Effector memory CD8-positive, alpha-beta T cell (primary cell): ENCODE data around the gene XAB2.

Experiments
- ATAC-seq: fragments of 150-1000 bp; cut with Tn5 transposase; replicated peaks from 2 replicates; pipeline ENCODE4 v1.10.0; 2021; ENCODE audit warnings: mild to moderate bottlenecking, moderate library complexity
- DNase-seq, 3 experiments: peaks; one replicate each; pipeline ENCODE4 v3.0.0; 2021
- H3K27ac Mint-ChIP-seq, 2 donors: one replicate each; pipeline ENCODE4 v1.8.0; 2022; ENCODE audit warnings: mild to moderate bottlenecking in 2 of 2, mixed read lengths in 2 of 2, moderate library complexity in 2 of 2
- H3K27me3 Mint-ChIP-seq, 2 donors: one replicate each; pipeline ENCODE4 v1.8.0; 2022; ENCODE audit warnings: mixed read lengths in 2 of 2
- H3K36me3 Mint-ChIP-seq: one replicate; pipeline ENCODE4 v1.8.0; 2022; ENCODE audit warnings: mild to moderate bottlenecking, moderate library complexity, mixed read lengths; ENCODE audit not compliant: insufficient read depth
- H3K4me1 Mint-ChIP-seq, 2 donors: one replicate each; pipeline ENCODE4 v1.8.0; 2022; ENCODE audit warnings: low read depth in 2 of 2, mixed read lengths in 2 of 2
- H3K4me3 Mint-ChIP-seq, 2 donors: one replicate each; pipeline ENCODE4 v1.8.0; 2022; ENCODE audit warnings: mild to moderate bottlenecking in 2 of 2, mixed read lengths in 2 of 2, moderate library complexity in 2 of 2
- H3K9me3 Mint-ChIP-seq, 2 donors: one replicate each; pipeline ENCODE4 v1.8.0; 2022; ENCODE audit warnings: mixed read lengths in 2 of 2

The XAB2 gene

GRCh38 chr19:7606289-7606688, 23.1 kb downstream of the XAB2 start:
- peaks cover 0 to 3% of the 10 kb centered on the region in 2 donors for H3K4me1 Mint-ChIP-seq
- DNase-seq: no peak
- H3K9me3 Mint-ChIP-seq: peaks cover 0 to 1% of the 10 kb centered on the region in 2 donors
- H3K27me3 Mint-ChIP-seq: peaks cover 32 to 47% of the 10 kb centered on the region in 2 donors
- H3K27ac Mint-ChIP-seq: no peak overlapping the region
- no peak for ATAC-seq
- H3K4me3 Mint-ChIP-seq: no peak overlapping the region
- no peaks in the 10 kb centered on the region for H3K36me3 Mint-ChIP-seq

GRCh38 chr19:7605490-7606222, 23.7 kb downstream of the XAB2 start:
- Mint-ChIP-seq H3K9me3 (peaks cover 0 to 1% of the 10 kb centered on the region in 2 donors), H3K36me3 (no peaks in the 10 kb centered on the region), H3K27ac (no peak overlapping the region), H3K27me3 (peaks cover 32 to 47% of the 10 kb centered on the region in 2 donors), H3K4me1 (peaks cover 0 to 3% of the 10 kb centered on the region in 2 donors), H3K4me3 (no peak overlapping the region)
- ATAC-seq (peak; percentile 48), DNase-seq (peak in 1 of 3 experiments; percentile 21)

GRCh38 chr19:7603919-7604318, 25.4 kb downstream of the XAB2 start:
- no peaks in the 10 kb centered on the region for H3K36me3 Mint-ChIP-seq
- DNase-seq (no peak), ATAC-seq (no peak)
- peaks cover 0 to 3% of the 10 kb centered on the region in 2 donors for H3K4me1 Mint-ChIP-seq
- peaks cover 0 to 1% of the 10 kb centered on the region in 2 donors for H3K9me3 Mint-ChIP-seq
- H3K4me3 Mint-ChIP-seq: no peak overlapping the region
- H3K27me3 Mint-ChIP-seq: peaks cover 33 to 50% of the 10 kb centered on the region in 2 donors
- no peak overlapping the region for H3K27ac Mint-ChIP-seq

GRCh38 chr19:7602935-7603497, 26.3 kb downstream of the XAB2 start:
- peaks cover 42 to 59% of the 10 kb centered on the region in 2 donors for H3K27me3 Mint-ChIP-seq
- H3K4me3 Mint-ChIP-seq: no peak overlapping the region

GRCh38 chr19:7602240-7602934, 27.0 kb downstream of the XAB2 start:
- Mint-ChIP-seq H3K9me3 (peaks cover 0 to 1% of the 10 kb centered on the region in 2 donors), H3K27me3 (peaks cover 49 to 65% of the 10 kb centered on the region in 2 donors), H3K27ac (no peak overlapping the region)

More at GRCh38 chr19:7602935-7603497, 26.3 kb downstream of the XAB2 start:
- Mint-ChIP-seq H3K4me1 (peaks cover 0 to 3% of the 10 kb centered on the region in 2 donors), H3K27ac (no peak overlapping the region), H3K9me3 (peaks cover 0 to 1% of the 10 kb centered on the region in 2 donors), H3K36me3 (peaks cover 1% of the 10 kb centered on the region)
- DNase-seq (no peak), ATAC-seq (no peak)

GRCh38 chr19:7600721-7601120, 28.6 kb downstream of the XAB2 start:
- Mint-ChIP-seq H3K9me3 (peaks cover 0 to under 1% of the 10 kb centered on the region in 2 donors), H3K27ac (no peak overlapping the region), H3K27me3 (peaks cover 54 to 64% of the 10 kb centered on the region in 2 donors), H3K36me3 (peaks cover 3% of the 10 kb centered on the region), H3K4me1 (peaks cover 0 to 7% of the 10 kb centered on the region in 2 donors), H3K4me3 (no peak overlapping the region)
- ATAC-seq (no peak), DNase-seq (no peak)

More at GRCh38 chr19:7602240-7602934, 27.0 kb downstream of the XAB2 start:
- Mint-ChIP-seq H3K4me1 (peaks cover 0 to 3% of the 10 kb centered on the region in 2 donors), H3K36me3 (peaks cover 3% of the 10 kb centered on the region), H3K4me3 (no peak overlapping the region)
- ATAC-seq (no peak), DNase-seq (no peak)

GRCh38 chr19:7598180-7598579, 31.2 kb downstream of the XAB2 start:
- H3K27ac Mint-ChIP-seq: no peak overlapping the region
- H3K4me1 Mint-ChIP-seq: peaks cover 4 to 5% of the 10 kb centered on the region in 2 donors
- ATAC-seq (no peak), DNase-seq (no peak)
- H3K4me3 Mint-ChIP-seq: no peak overlapping the region
- H3K9me3 Mint-ChIP-seq: no peaks in the 10 kb centered on the region
- H3K27me3 Mint-ChIP-seq: peaks cover 56 to 67% of the 10 kb centered on the region in 2 donors
- peaks cover 3% of the 10 kb centered on the region for H3K36me3 Mint-ChIP-seq

GRCh38 chr19:7597689-7598088, 31.7 kb downstream of the XAB2 start:
- peaks cover 59 to 69% of the 10 kb centered on the region in 2 donors for H3K27me3 Mint-ChIP-seq
- H3K4me3 Mint-ChIP-seq: no peak overlapping the region

GRCh38 chr19:7596211-7596937, 33.0 kb downstream of the XAB2 start:
- ATAC-seq (peak; percentile 29), DNase-seq (no peak)
- Mint-ChIP-seq H3K36me3 (peaks cover 3% of the 10 kb centered on the region), H3K4me3 (peak overlapping the region; percentile 73 to 78), H3K4me1 (peaks cover 4 to 5% of the 10 kb centered on the region in 2 donors), H3K27ac (no peak overlapping the region), H3K27me3 (peaks cover 54 to 63% of the 10 kb centered on the region in 2 donors), H3K9me3 (no peaks in the 10 kb centered on the region)

More at GRCh38 chr19:7597689-7598088, 31.7 kb downstream of the XAB2 start:
- no peak for DNase-seq
- Mint-ChIP-seq H3K4me1 (peaks cover 4 to 5% of the 10 kb centered on the region in 2 donors), H3K9me3 (no peaks in the 10 kb centered on the region), H3K36me3 (peaks cover 3% of the 10 kb centered on the region), H3K27ac (no peak overlapping the region)
- no peak for ATAC-seq

GRCh38 chr19:7595466-7596133, 33.7 kb downstream of the XAB2 start, which contains the start of gene CAMSAP3:
TSS of gene CAMSAP3 (plus strand) at chr19:7595863. CDS start at chr19:7596003, 140 bp downstream.
- peak within 1 kb of the TSS; percentile 73 to 78 for H3K4me3 Mint-ChIP-seq
- ATAC-seq (peak; percentile 76), DNase-seq (peak in 1 of 3 experiments; percentile 23)
- H3K27ac Mint-ChIP-seq: no peak within 1 kb of the TSS
- H3K4me1 Mint-ChIP-seq: peaks cover 4 to 5% of the 10 kb centered on the region in 2 donors
- peaks cover 59 to 70% of the 10 kb centered on the region in 2 donors for H3K27me3 Mint-ChIP-seq
- H3K36me3 Mint-ChIP-seq: peaks cover 3% of the 10 kb centered on the region
- no peaks in the 10 kb centered on the region for H3K9me3 Mint-ChIP-seq

- no peak for ATAC-seq
- Mint-ChIP-seq H3K27me3 (peaks cover 33 to 47% of the 10 kb centered on the region in 2 donors), H3K4me1 (peaks cover 0 to 2% of the 10 kb centered on the region in 2 donors), H3K27ac (no peak overlapping the region), H3K4me3 (no peak overlapping the region), H3K9me3 (no peaks in the 10 kb centered on the region), H3K36me3 (no peaks in the 10 kb centered on the region)
- no peak for DNase-seq
Observed at GRCh38 chr19:7590256-7590655, 39.1 kb downstream of the XAB2 start.

- ATAC-seq: no peak
Observed at GRCh38 chr19:7589822-7590221, 39.5 kb downstream of the XAB2 start.

More at GRCh38 chr19:7589822-7590221, 39.5 kb downstream of the XAB2 start:
- no peak for DNase-seq
- Mint-ChIP-seq H3K9me3 (no peaks in the 10 kb centered on the region), H3K27me3 (peaks cover 29 to 43% of the 10 kb centered on the region in 2 donors), H3K4me1 (no peaks in the 10 kb centered on the region), H3K4me3 (no peak overlapping the region), H3K27ac (no peak overlapping the region), H3K36me3 (no peaks in the 10 kb centered on the region)
